Measurements from ENCODE around the gene ASCL2.

DNA sequence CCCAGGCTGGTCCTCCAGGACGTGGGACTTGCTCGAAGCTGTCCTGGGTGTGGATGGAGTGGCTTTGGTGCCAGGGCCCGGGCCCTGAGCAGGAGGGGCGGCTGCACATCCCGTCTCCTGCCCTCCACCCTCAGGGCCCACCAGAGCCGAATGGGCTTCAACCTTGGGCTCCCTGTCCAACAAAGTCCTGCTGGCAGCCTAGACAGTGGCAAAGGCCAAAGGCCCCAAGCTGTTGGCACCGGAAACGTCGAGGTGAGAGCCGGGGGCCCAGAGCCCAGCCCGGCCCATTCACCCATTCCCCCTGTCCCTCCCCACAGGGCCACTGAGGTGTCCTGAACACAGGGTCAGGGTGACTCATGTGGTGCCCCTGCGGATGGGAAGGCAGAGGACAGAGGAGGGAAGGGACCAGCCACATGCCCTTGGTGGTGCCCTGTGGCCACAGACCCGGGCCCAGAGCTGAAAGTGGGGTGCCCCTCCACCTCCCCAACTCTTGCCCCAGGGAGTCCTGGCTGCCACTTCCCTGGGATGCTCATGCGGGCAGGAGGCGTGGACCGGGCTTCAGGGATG lies 40.5 kb upstream of the ASCL2 start:
- no peak for TF ChIP-seq GATA2 (IDR thresholded peaks at IDR 0.05; ENCODE audit: low read depth, low read length)
- TF ChIP-seq GATA3 (IDR thresholded peaks at IDR 0.05; ENCODE audit: low read depth, low read length) = no peak

All from SH-SY5Y (cell line).